PFSK-1 (cell line): Measurements from ENCODE around the gene C16orf54.

ENCODE experiments used
- FOXP2 ChIP-seq: optimal IDR thresholded peaks from 2 replicates; pipeline ENCODE3; 2011; ENCODE audit warnings: borderline replicate concordance, control low read depth, inconsistent platforms; ENCODE audit not compliant: insufficient read depth; ENCODE audit errors: extremely low read length, extremely low read depth
- POLR2AphosphoS5 ChIP-seq: IDR thresholded peaks from 2 replicates; pipeline ENCODE4 v1.6.1; 2012; ENCODE audit warnings: low read depth, mild to moderate bottlenecking, control low read depth, low read length, moderate library complexity
- REST ChIP-seq, 2 experiments: IDR thresholded peaks; 2 replicates each; pipeline versions ENCODE4 v1.6.1 to v1.8.0; 2011 to 2012; ENCODE audit warnings: low read depth in 2 of 2, low read length in 2 of 2, control low read depth in 1 of 2, inconsistent platforms in 1 of 2, mild to moderate bottlenecking in 1 of 2, moderate library complexity in 1 of 2; ENCODE audit not compliant: insufficient read depth in 1 of 2
- SIN3A ChIP-seq: IDR thresholded peaks from 2 replicates; pipeline ENCODE4 v1.6.1; 2012; ENCODE audit warnings: mild to moderate bottlenecking, low read length, moderate library complexity, borderline replicate concordance; ENCODE audit not compliant: insufficient read depth
- TAF1 ChIP-seq: IDR thresholded peaks from 2 replicates; pipeline ENCODE4 v1.6.1; 2012; ENCODE audit warnings: low read length, control low read depth, borderline replicate concordance; ENCODE audit not compliant: insufficient read depth

DNA sequence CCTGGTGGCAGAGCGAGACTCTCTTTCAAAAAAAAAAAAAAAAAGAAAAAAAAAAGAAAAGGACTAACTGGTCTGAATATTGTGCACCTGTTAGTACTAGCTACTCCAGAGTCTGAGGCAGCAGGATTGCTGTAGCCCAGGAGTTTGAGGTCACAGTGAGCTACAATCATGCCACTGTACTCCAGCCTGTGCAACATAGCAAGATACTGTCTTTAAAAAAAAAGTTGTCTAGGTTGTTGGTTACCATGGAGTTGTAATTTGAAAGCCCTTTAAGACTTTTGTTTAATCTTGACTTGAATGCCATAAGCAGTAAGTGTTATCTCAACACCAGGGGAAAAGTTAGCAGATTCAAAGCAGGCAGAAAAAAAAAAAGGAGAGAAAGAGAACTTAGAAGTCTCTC, 10.9 kb upstream of the C16orf54 start:
- no peak for TF ChIP-seq REST (IDR thresholded peaks at IDR 0.05; ENCODE audit: insufficient read depth in 1 of 2, low read depth in 2 of 2, low read length in 2 of 2)
- TF ChIP-seq POLR2AphosphoS5, result no peak
- no peak for TF ChIP-seq TAF1
- no peak for TF ChIP-seq SIN3A
- no peak for TF ChIP-seq FOXP2
